Measurements from ENCODE around the gene ARMC3. TPM values are rescaled to one million over a fixed set of nuclear protein-coding genes. Genes with fewer than 3 reads are reported as not detected.

ARMC3 gene
- total and polyA plus RNA-seq, 2 donors (not counting 1 experiment from before 2014, with no cell fraction given), result not detected

DNA sequence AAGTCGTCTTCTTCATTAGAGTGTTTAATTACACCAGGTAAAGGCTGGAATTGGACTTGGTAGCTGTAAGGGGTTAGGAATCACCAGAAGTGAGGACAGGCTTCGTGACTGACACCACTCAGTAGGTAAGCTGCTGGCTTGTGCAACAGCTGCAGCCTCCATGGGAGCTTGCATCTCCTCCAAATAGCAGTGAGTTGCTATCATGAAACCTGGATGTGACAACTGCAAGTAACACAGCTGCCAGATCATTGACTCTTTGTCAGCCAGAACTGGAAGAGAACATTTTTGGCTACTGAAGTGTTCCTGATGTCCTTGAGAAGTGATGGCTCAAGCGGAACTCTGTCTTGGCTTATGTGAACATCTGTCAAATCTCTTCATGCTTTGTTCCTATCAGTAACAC lies 103.5 kb downstream of the ARMC3 start:
- DNase-seq (no peak), ATAC-seq (ENCODE audit: low read depth) (no peak)
- peaks cover 7% of the 10 kb centered on the region for H3K9me3 Mint-ChIP-seq (ENCODE audit: insufficient read depth)
- no peaks in the 10 kb centered on the region for H4K20me1 ChIP-seq (ENCODE audit: control insufficient read depth, insufficient read depth, low read length, poor library complexity, severe bottlenecking)
- 78% methylated on average over 3 of the region's 3 CpGs for WGBS (ENCODE audit: insufficient coverage)
- ChIA-PET CTCF (no interaction called here), POLR2A (no interaction called here)
- no peaks in the 10 kb centered on the region for H3K4me1 ChIP-seq (ENCODE audit: control insufficient read depth in 2 of 2, insufficient read depth in 2 of 2, low read length in 2 of 2)
- intact Hi-C loops (cut with micrococcal nuclease), result no loop called here
- no peak overlapping the region for H3K27ac Mint-ChIP-seq
- H3K9me3 ChIP-seq (ENCODE audit: control extremely low read depth in 1 of 3, control insufficient read depth in 2 of 3, insufficient read depth in 1 of 3, low read length in 2 of 3), result peaks cover 0 to 5% (median 0%) of the 10 kb centered on the region in 3 donors
- no peak overlapping the region for H3K4me2 ChIP-seq (replicated peaks; ENCODE audit: low read depth, low read length, poor library complexity, severe bottlenecking)
- TF ChIP-seq EZH2 (IDR thresholded peaks at IDR 0.05; ENCODE audit: borderline replicate concordance, insufficient read depth, low read depth, low read length, poor library complexity, severe bottlenecking), result no peak
- TF ChIP-seq, protein P1, sequence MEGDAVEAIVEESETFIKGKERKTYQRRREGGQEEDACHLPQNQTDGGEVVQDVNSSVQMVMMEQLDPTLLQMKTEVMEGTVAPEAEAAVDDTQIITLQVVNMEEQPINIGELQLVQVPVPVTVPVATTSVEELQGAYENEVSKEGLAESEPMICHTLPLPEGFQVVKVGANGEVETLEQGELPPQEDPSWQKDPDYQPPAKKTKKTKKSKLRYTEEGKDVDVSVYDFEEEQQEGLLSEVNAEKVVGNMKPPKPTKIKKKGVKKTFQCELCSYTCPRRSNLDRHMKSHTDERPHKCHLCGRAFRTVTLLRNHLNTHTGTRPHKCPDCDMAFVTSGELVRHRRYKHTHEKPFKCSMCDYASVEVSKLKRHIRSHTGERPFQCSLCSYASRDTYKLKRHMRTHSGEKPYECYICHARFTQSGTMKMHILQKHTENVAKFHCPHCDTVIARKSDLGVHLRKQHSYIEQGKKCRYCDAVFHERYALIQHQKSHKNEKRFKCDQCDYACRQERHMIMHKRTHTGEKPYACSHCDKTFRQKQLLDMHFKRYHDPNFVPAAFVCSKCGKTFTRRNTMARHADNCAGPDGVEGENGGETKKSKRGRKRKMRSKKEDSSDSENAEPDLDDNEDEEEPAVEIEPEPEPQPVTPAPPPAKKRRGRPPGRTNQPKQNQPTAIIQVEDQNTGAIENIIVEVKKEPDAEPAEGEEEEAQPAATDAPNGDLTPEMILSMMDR (IDR thresholded peaks at IDR 0.05), result no peak
- H3K27me3 Mint-ChIP-seq, result peaks cover 57% of the 10 kb centered on the region
- no peak overlapping the region for H3K4me3 Mint-ChIP-seq
- H3K36me3 ChIP-seq (replicated peaks in 1 of 2; ENCODE audit: control extremely low read depth in 1 of 2, control insufficient read depth in 1 of 2, extremely low read depth in 1 of 2, insufficient read depth in 2 of 2, low read length in 1 of 2), result no peaks in the 10 kb centered on the region
- no peak overlapping the region for H3K27ac ChIP-seq (ENCODE audit: low read length in 2 of 2)
- no peak overlapping the region for H3K9ac ChIP-seq (ENCODE audit: low read length)
- H3K79me2 ChIP-seq (ENCODE audit: control insufficient read depth, insufficient read depth, low read length), result no peaks in the 10 kb centered on the region
- no peak overlapping the region for H2AFZ ChIP-seq (ENCODE audit: insufficient read depth, low read depth, low read length, poor library complexity, severe bottlenecking)
- H3K27me3 ChIP-seq (replicated peaks in 1 of 4; ENCODE audit: control extremely low read depth in 1 of 4, control insufficient read depth in 3 of 4, insufficient read depth in 4 of 4, low read length in 3 of 4), result peaks cover 0 to 8% (median 4%) of the 10 kb centered on the region in 4 experiments
- no peak overlapping the region for H3K4me3 ChIP-seq (ENCODE audit: control extremely low read depth in 1 of 5, extremely low read depth in 1 of 5, insufficient read depth in 1 of 5, low read depth in 2 of 5, low read length in 4 of 5)
- H3K4me1 Mint-ChIP-seq, result no peaks in the 10 kb centered on the region

DNA sequence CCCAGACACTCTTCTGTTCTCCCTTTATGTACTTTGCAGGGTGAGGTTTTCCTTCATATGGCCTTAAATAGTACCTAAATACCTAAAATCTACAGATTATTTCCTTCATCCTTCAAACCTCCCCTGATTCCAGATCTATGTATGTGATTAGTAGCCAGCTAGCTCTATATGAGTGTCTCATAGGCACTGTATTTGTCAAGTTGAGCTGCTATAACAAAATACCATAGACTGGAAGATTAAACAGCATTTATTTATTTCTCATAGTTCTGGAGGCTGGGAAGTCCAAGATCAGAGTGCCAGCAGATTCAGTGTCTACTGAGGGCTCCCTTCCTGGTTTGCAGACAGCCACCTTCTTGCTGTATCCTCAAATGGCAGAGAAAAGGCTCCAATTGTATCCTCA lies 106.9 kb downstream of the ARMC3 start:
- Histone ChIP-seq H3K79me2 (ENCODE audit: control insufficient read depth, insufficient read depth, low read length) (no peaks in the 10 kb centered on the region), H4K20me1 (ENCODE audit: control insufficient read depth, insufficient read depth, low read length, poor library complexity, severe bottlenecking) (no peaks in the 10 kb centered on the region), H3K4me2 (replicated peaks; ENCODE audit: low read depth, low read length, poor library complexity, severe bottlenecking) (no peak overlapping the region), H3K27ac (ENCODE audit: low read length in 2 of 2) (no peak overlapping the region), H3K9ac (ENCODE audit: low read length) (no peak overlapping the region), H3K9me3 (ENCODE audit: control extremely low read depth in 1 of 3, control insufficient read depth in 2 of 3, insufficient read depth in 1 of 3, low read length in 2 of 3) (no peaks in the 10 kb centered on the region), H3K4me3 (ENCODE audit: control extremely low read depth in 1 of 5, extremely low read depth in 1 of 5, insufficient read depth in 1 of 5, low read depth in 2 of 5, low read length in 4 of 5) (no peak overlapping the region), H3K36me3 (replicated peaks in 1 of 2; ENCODE audit: control extremely low read depth in 1 of 2, control insufficient read depth in 1 of 2, extremely low read depth in 1 of 2, insufficient read depth in 2 of 2, low read length in 1 of 2) (no peaks in the 10 kb centered on the region), H3K27me3 (replicated peaks in 1 of 4; ENCODE audit: control extremely low read depth in 1 of 4, control insufficient read depth in 3 of 4, insufficient read depth in 4 of 4, low read length in 3 of 4) (peaks cover 0 to 7% (median 1%) of the 10 kb centered on the region in 4 experiments), H2AFZ (ENCODE audit: insufficient read depth, low read depth, low read length, poor library complexity, severe bottlenecking) (no peak overlapping the region), H3K4me1 (ENCODE audit: control insufficient read depth in 2 of 2, insufficient read depth in 2 of 2, low read length in 2 of 2) (no peaks in the 10 kb centered on the region)
- DNase-seq (no peak), ATAC-seq (ENCODE audit: low read depth) (no peak)
- Mint-ChIP-seq H3K9me3 (ENCODE audit: insufficient read depth) (peaks cover 10% of the 10 kb centered on the region), H3K27me3 (peaks cover 56% of the 10 kb centered on the region), H3K4me1 (no peaks in the 10 kb centered on the region), H3K4me3 (no peak overlapping the region), H3K27ac (no peak overlapping the region)
- CTCF ChIA-PET, result interaction anchor here (1.4 kb wide), 1 partner anchor 9 kb away, joined by 4 read pairs; no protein-coding TSS in a partner anchor
- intact Hi-C loops (cut with micrococcal nuclease), result no loop called here
- no peak for TF ChIP-seq EZH2 (IDR thresholded peaks at IDR 0.05; ENCODE audit: borderline replicate concordance, insufficient read depth, low read depth, low read length, poor library complexity, severe bottlenecking)
- TF ChIP-seq, protein P1 (IDR thresholded peaks at IDR 0.05), result no peak
- POLR2A ChIA-PET, result no interaction called here
